Activated naive CD4-positive, alpha-beta T cell treated with anti-CD3 and anti-CD28 coated beads for 36 hours (primary cell): Measurements from ENCODE around the gene EDAR. TPM values are rescaled to one million over a fixed set of nuclear protein-coding genes. Genes with fewer than 3 reads are reported as not detected.
A peak's percentile ranks its signal among the peaks of the same experiment; 100 is the strongest.

Experiments used
- CTCF ChIA-PET: fragments of 350-600 bp; sonication (Branson Sonifier 250); formaldehyde crosslinking; loops from one replicate; lab custom pipeline; 2021; ENCODE audit warnings: antibody characterized with exemption; lab: Charles Lee
- DNase-seq: peaks from one replicate; pipeline ENCODE4 v3.0.0-alpha.2; 2020
- H3K27ac Mint-ChIP-seq: one replicate; pipeline ENCODE4 v1.8.0; 2021; ENCODE audit warnings: mild to moderate bottlenecking, mixed read lengths
- H3K27me3 Mint-ChIP-seq: one replicate; pipeline ENCODE4 v1.8.0; 2021; ENCODE audit warnings: low read depth, mixed read lengths
- H3K36me3 Mint-ChIP-seq: one replicate; pipeline ENCODE4 v1.8.0; 2021; ENCODE audit warnings: low read depth, mixed read lengths
- H3K4me1 Mint-ChIP-seq: one replicate; pipeline ENCODE4 v1.8.0; 2021; ENCODE audit warnings: low read depth, mixed read lengths
- H3K4me3 Mint-ChIP-seq: one replicate; pipeline ENCODE4 v1.8.0; 2021; ENCODE audit warnings: mild to moderate bottlenecking, moderate library complexity, mixed read lengths
- H3K9me3 Mint-ChIP-seq: one replicate; pipeline ENCODE4 v1.8.0; 2021; ENCODE audit warnings: mixed read lengths
- intact Hi-C: fragments of 100-400 bp; cut with micrococcal nuclease; formaldehyde crosslinking; loops from one replicate; pipeline ENCODE4 v1.15.1; 2023
- total RNA-seq, 2 experiments: library from RNA; stranded (reverse); gene quantifications; one replicate each; pipeline ENCODE4 v1.2.3, GENCODE V29; 2021

The EDAR gene
- total RNA-seq, 2 experiments from 2014 or later = 1.1 to 1.3 TPM

DNA sequence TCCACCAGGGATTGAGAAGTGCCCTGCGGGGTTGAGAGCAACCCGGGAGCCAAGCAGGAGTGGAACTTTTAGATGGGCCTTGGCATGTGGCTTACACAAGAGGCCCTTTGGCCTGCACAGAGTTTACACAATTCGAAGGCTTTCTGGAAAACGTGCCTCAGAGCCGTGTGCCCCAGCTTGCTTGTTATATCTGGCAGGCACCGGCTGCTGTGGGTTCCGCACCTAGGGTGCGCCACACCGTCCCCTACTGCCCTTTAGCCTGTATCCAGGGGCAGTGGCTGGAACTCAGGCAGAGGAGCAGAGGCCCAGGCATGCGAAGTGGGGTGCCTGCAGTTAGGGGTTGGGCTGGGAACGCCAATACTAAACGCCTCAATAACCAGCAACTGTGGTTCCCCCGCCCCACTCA lies 32.9 kb upstream of the EDAR start:
- intact Hi-C loops = loop anchor here (5.0 kb wide), 1 partner anchor 490 kb away; no protein-coding TSS in a partner anchor
- no peaks in the 10 kb centered on the region for H3K27me3 Mint-ChIP-seq
- DNase-seq = no peak

GRCh38 chr2:109020217-109020637 lies 31.2 kb upstream of the EDAR start:
- intact Hi-C loops = loop anchor here (5.0 kb wide), 1 partner anchor 492 kb away; no protein-coding TSS in a partner anchor
- no peaks in the 10 kb centered on the region for H3K36me3 Mint-ChIP-seq
- peak overlapping the region; percentile 4 for H3K27ac Mint-ChIP-seq
- CTCF ChIA-PET = interaction anchor here (0.6 to 2.0 kb wide), 4 partner anchors 12 to 297 kb away, joined by 3 to 7 read pairs (median 4); partner anchors contain the start of gene EDAR
- no peaks in the 10 kb centered on the region for H3K27me3 Mint-ChIP-seq
- no peak overlapping the region for H3K4me3 Mint-ChIP-seq
- DNase-seq = peak; percentile 31
- H3K9me3 Mint-ChIP-seq = no peaks in the 10 kb centered on the region
- peaks cover 20% of the 10 kb centered on the region for H3K4me1 Mint-ChIP-seq

More for the DNA sequence above, 32.9 kb upstream of the EDAR start:
- H3K9me3 Mint-ChIP-seq = no peaks in the 10 kb centered on the region
- CTCF ChIA-PET = interaction anchor here (2.0 kb wide), 1 partner anchor 33 kb away, joined by 7 read pairs; the partner anchor contains the start of gene EDAR
- H3K4me1 Mint-ChIP-seq = peaks cover 22% of the 10 kb centered on the region
- no peak overlapping the region for H3K4me3 Mint-ChIP-seq
- no peak overlapping the region for H3K27ac Mint-ChIP-seq
- no peaks in the 10 kb centered on the region for H3K36me3 Mint-ChIP-seq

GRCh38 chr2:109018452-109018851 lies 29.4 kb upstream of the EDAR start:
- Mint-ChIP-seq H3K9me3 (no peaks in the 10 kb centered on the region), H3K27me3 (no peaks in the 10 kb centered on the region), H3K27ac (no peak overlapping the region), H3K36me3 (no peaks in the 10 kb centered on the region), H3K4me3 (no peak overlapping the region), H3K4me1 (peaks cover 20% of the 10 kb centered on the region)
- intact Hi-C loops = no loop called here
- CTCF ChIA-PET = no interaction called here
- no peak for DNase-seq

GRCh38 chr2:109017017-109017416 lies 28.0 kb upstream of the EDAR start:
- no peak for DNase-seq
- no peaks in the 10 kb centered on the region for H3K27me3 Mint-ChIP-seq
- no peaks in the 10 kb centered on the region for H3K36me3 Mint-ChIP-seq
- CTCF ChIA-PET = no interaction called here
- H3K9me3 Mint-ChIP-seq = no peaks in the 10 kb centered on the region
- intact Hi-C loops = no loop called here
- no peak overlapping the region for H3K4me3 Mint-ChIP-seq
- H3K4me1 Mint-ChIP-seq = peaks cover 20% of the 10 kb centered on the region
- H3K27ac Mint-ChIP-seq = no peak overlapping the region

DNA sequence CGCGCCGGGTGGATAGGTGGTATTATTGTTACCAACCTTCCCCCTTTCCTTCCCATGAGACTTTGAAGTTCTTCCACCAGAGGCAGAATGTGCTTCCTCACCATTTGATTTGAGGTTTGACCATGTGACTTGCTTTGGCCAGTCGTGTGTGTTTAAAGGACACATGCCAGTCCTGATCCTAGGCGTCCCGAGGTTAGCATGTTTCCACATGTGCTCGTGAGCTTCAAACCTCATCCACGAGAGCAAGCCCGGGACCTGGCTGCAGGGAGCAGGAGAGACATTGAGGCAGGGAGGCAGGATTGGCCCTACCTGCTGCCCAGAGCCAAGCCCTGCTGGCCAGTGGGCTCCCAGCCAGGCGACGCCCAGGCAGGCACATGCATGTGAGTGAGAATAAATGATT lies 27.4 kb upstream of the EDAR start:
- no peak overlapping the region for H3K27ac Mint-ChIP-seq
- intact Hi-C loops = no loop called here
- H3K9me3 Mint-ChIP-seq = no peaks in the 10 kb centered on the region
- H3K4me3 Mint-ChIP-seq = no peak overlapping the region
- H3K36me3 Mint-ChIP-seq = no peaks in the 10 kb centered on the region
- CTCF ChIA-PET = no interaction called here
- no peaks in the 10 kb centered on the region for H3K27me3 Mint-ChIP-seq
- H3K4me1 Mint-ChIP-seq = peaks cover 17% of the 10 kb centered on the region
- DNase-seq = no peak

DNA sequence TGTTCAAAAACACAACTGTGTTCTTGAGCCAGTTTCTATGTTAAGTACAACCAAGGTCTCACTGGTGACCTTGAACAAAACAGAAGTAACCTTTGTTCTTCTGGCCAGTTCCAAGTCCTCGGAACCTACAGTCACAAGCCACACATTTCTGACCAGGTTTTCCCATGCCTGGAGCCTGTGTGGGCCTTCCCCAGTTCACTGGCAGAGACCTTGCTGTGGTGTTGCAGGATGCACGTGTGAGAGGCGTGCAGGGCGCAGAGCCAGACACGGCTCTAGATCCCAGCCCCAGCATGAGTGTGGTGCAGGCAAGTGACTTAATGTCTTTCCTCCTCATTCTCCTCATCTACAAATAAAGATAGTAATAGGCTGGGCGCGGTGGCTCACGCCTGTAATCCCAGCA lies 25.5 kb upstream of the EDAR start:
- Mint-ChIP-seq H3K4me3 (no peak overlapping the region), H3K9me3 (no peaks in the 10 kb centered on the region), H3K4me1 (peaks cover 13% of the 10 kb centered on the region), H3K27ac (no peak overlapping the region), H3K36me3 (no peaks in the 10 kb centered on the region), H3K27me3 (no peaks in the 10 kb centered on the region)
- intact Hi-C loops = no loop called here
- no peak for DNase-seq
- CTCF ChIA-PET = interaction anchor here (0.7 kb wide), 1 partner anchor 179 kb away, joined by 5 read pairs; no protein-coding TSS in a partner anchor

DNA sequence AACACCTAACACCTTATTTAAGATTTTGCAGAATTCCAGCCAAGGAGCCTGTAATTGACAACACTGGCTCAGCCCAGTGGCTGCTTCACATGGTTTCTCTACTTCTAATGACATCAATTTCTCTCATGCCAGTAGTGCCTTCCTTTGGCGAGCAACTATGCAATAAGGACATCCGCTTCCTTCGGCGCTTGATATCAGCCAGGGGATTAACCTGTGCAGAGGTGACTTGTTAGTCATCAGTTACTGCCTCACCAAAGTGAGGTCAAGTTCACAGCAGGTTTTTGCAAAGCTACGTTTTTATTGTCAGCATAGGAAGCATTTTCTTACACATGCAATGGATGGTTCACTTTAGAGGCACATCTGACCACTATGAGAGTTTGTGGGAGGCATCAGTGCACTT lies 24.0 kb upstream of the EDAR start:
- peaks cover 11% of the 10 kb centered on the region for H3K4me1 Mint-ChIP-seq
- DNase-seq = no peak
- no peaks in the 10 kb centered on the region for H3K27me3 Mint-ChIP-seq
- intact Hi-C loops = no loop called here
- H3K36me3 Mint-ChIP-seq = no peaks in the 10 kb centered on the region
- no peak overlapping the region for H3K27ac Mint-ChIP-seq
- no peaks in the 10 kb centered on the region for H3K9me3 Mint-ChIP-seq
- no peak overlapping the region for H3K4me3 Mint-ChIP-seq
- CTCF ChIA-PET = interaction anchor here (0.8 to 1.1 kb wide), 2 partner anchors 11 to 35 kb away, joined by 4 to 6 read pairs; no protein-coding TSS in a partner anchor

- CTCF ChIA-PET = interaction anchor here (0.8 to 2.8 kb wide), 2 partner anchors 8 to 82 kb away, joined by 3 to 11 read pairs; no protein-coding TSS in a partner anchor
- intact Hi-C loops = no loop called here
These were observed 21.0 kb upstream of the EDAR start for GRCh38 chr2:109009920-109010610.

GRCh38 chr2:109006971-109007370 lies 18.0 kb upstream of the EDAR start:
- no peaks in the 10 kb centered on the region for H3K36me3 Mint-ChIP-seq
- no peaks in the 10 kb centered on the region for H3K9me3 Mint-ChIP-seq
- no peak for DNase-seq
- H3K27ac Mint-ChIP-seq = no peak overlapping the region
- CTCF ChIA-PET = interaction anchor here (1.0 to 1.2 kb wide), 2 partner anchors 8 to 11 kb away, joined by 3 to 4 read pairs; no protein-coding TSS in a partner anchor
- no peaks in the 10 kb centered on the region for H3K27me3 Mint-ChIP-seq
- intact Hi-C loops = no loop called here
- peaks cover 18% of the 10 kb centered on the region for H3K4me1 Mint-ChIP-seq
- no peak overlapping the region for H3K4me3 Mint-ChIP-seq

More at GRCh38 chr2:109009920-109010610, 21.0 kb upstream of the EDAR start:
- H3K36me3 Mint-ChIP-seq = no peaks in the 10 kb centered on the region
- H3K27me3 Mint-ChIP-seq = no peaks in the 10 kb centered on the region
- H3K4me3 Mint-ChIP-seq = no peak overlapping the region
- no peaks in the 10 kb centered on the region for H3K9me3 Mint-ChIP-seq
- peaks cover 13% of the 10 kb centered on the region for H3K4me1 Mint-ChIP-seq
- H3K27ac Mint-ChIP-seq = no peak overlapping the region
- peak; percentile 45 for DNase-seq

- Mint-ChIP-seq H3K36me3 (no peaks in the 10 kb centered on the region), H3K4me3 (no peak overlapping the region), H3K27me3 (no peaks in the 10 kb centered on the region), H3K9me3 (no peaks in the 10 kb centered on the region), H3K27ac (no peak overlapping the region), H3K4me1 (peaks cover 23% of the 10 kb centered on the region)
- no peak for DNase-seq
- intact Hi-C loops = no loop called here
- CTCF ChIA-PET = interaction anchor here (0.7 to 0.8 kb wide), 2 partner anchors 16 to 471 kb away, joined by 3 read pairs; partner anchors contain the start of gene LIMS1
These were observed 16.7 kb upstream of the EDAR start for GRCh38 chr2:109005686-109006204.

DNA sequence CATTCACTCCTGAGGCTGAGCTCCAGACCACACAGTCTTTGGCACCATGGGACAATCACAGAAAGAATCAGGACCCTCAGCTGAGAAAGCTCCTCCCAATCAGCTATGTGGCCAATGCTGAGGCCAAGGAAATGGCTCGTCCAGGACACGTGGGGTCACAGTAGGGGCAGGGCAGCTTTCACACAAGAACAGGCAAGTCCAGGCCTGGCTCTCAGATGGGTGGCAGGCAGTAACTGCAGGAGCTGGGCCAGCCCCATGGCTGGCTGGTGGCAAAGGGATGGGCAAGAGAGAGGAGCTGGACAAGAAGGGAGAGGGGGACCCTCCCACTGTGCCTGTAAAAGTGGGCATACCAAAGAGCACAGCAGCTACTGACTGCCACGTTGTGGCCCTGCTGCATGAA lies 12.2 kb upstream of the EDAR start:
- H3K4me3 Mint-ChIP-seq = no peak overlapping the region
- no peaks in the 10 kb centered on the region for H3K9me3 Mint-ChIP-seq
- H3K27me3 Mint-ChIP-seq = no peaks in the 10 kb centered on the region
- intact Hi-C loops = no loop called here
- CTCF ChIA-PET = interaction anchor here (0.7 to 3.1 kb wide), 6 partner anchors 9 to 435 kb away, joined by 3 to 11 read pairs (median 4); partner anchors contain the start of gene EDAR
- DNase-seq = no peak
- no peaks in the 10 kb centered on the region for H3K36me3 Mint-ChIP-seq
- H3K27ac Mint-ChIP-seq = no peak overlapping the region
- peaks cover 18% of the 10 kb centered on the region for H3K4me1 Mint-ChIP-seq

GRCh38 chr2:109000738-109001137 lies 11.7 kb upstream of the EDAR start:
- H3K4me1 Mint-ChIP-seq = peaks cover 18% of the 10 kb centered on the region
- H3K27me3 Mint-ChIP-seq = no peaks in the 10 kb centered on the region
- DNase-seq = no peak
- no peaks in the 10 kb centered on the region for H3K9me3 Mint-ChIP-seq
- H3K4me3 Mint-ChIP-seq = no peak overlapping the region
- intact Hi-C loops = no loop called here
- no peaks in the 10 kb centered on the region for H3K36me3 Mint-ChIP-seq
- CTCF ChIA-PET = interaction anchor here (1.0 to 3.1 kb wide), 4 partner anchors 10 to 147 kb away, joined by 3 to 11 read pairs (median 8); partner anchors contain the start of gene EDAR
- no peak overlapping the region for H3K27ac Mint-ChIP-seq
